B cell (primary cell): Measurements from ENCODE around the gene DAO.

Experiments used
- CTCF ChIP-seq: fragments of 200-600 bp; IDR thresholded peaks from one replicate; pipeline ENCODE4 v1.8.0; 2022; ENCODE audit warnings: antibody characterized with exemption, mild to moderate bottlenecking
- EZH2 ChIP-seq: IDR thresholded peaks from 2 replicates; pipeline ENCODE4 v1.6.1; 2012; ENCODE audit warnings: borderline replicate concordance, low read depth, mild to moderate bottlenecking, moderate library complexity, low read length; ENCODE audit not compliant: insufficient read depth, poor library complexity, severe bottlenecking

GRCh38 chr12:108860443-108860842 lies 19.4 kb upstream of the DAO start:
- no peak for TF ChIP-seq EZH2
- TF ChIP-seq CTCF = no peak
